NCI-H2081 treated with DMSO at 0.1 percent for 48 hours (cell line): ENCODE results near the gene KRT8.
"Not testable (repeated sequence)": the region's sequence is repeated elsewhere in the genome, so short reads cannot be mapped to it uniquely, and the experiment has no call there.

Source experiments
- DNase-seq: peaks from one replicate; lab custom pipeline; 2025; lab: John Stamatoyannopoulos, UW

KRT8 gene

DNA sequence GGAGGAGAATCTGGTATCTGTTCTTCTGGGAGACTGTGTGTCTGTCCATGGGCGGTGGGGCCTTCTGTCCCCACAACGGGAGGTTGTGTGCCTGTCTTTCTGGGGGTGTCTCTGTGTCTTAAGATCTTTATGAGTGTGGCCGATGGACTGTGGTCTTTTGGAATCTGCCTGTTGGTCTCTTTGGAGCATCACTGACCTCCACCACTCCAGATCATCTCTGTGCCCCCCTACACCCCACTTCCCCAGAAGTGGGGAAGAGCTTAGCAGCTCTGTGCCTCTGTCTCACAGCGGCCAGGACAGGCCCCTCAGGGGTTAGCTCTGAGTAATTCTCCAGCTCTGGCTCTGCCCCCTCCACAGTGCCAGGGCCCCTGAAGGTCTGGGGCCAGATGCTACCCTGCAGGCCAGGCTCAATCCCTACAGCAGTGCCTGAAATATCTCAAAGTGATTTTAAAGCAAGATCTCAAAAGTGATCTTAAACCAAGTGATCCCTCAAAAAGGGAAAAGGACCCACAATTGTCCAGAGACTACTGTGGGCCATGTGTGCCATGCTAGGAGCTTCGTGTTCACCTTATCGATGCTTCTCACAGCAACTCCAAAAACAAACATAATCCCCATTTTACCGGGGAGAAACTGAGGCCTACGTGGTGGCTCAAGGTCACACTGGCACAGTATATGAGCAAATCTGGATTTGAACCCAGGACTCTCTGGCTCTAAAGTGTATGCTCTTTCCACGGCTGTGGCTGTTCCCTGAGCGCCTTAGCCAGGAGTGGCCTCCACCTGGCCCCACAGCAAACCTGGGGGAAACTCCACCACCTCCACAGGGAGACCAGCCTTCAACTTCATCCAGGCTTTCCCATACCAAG, 30.1 kb downstream of the KRT8 start:
- DNase-seq = no peak

- DNase-seq = peak; percentile 28
Observed at GRCh38 chr12:52873832-52874572, 30.9 kb downstream of the KRT8 start.

DNA sequence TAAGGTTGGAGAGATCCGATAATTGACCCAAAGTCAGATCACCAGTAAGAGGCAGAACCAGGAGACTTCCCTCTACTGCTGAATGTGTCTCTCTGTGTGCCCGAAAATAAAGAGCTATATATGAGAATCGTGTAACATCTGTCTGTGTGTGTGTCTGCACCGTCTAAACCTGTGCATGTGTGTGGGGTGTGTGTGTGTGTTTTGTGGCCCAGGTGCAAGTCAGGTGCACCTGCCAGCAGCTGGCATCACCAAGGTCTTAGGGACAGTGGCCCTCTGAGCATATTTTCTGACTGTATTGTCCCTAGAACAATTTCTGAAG, 31.4 kb downstream of the KRT8 start:
- DNase-seq = no peak

DNA sequence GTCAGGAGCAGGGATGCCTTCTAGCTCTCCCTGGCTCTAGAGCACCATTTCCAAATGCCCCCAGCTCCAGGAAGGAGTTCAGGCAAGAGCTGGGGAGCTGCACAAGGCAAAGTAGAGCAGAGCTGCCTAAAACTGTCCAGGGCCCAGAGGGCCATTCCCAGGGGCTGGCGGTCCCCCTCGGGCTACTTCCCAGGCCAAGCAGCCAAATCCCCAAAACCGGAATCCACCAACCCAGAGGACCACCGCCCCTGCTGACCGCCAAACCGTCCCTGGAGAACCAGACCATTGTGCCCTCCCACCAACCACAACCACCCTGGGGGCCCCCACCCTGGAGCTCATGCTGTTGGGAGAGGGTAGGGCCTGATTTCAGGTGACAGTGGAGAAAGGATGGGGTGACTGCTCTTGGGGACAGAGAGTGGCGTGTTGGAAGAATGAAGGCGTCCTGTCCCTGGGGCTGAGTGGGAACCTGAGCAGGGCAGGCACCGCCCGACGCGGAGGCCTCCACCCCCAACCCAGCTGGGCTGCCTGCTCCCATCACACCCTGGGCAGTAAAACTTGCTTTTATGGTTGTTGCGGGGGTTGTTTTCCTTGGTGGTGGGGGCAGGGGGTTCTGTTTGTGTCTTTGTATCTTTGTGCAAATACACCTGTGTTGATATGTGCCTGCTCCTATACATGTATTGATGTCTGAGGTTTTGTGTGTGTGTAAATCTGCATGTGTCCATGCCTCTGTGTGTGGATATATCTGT, 32.1 kb downstream of the KRT8 start:
- no peak for DNase-seq

GRCh38 chr12:52871291-52872039, 33.4 kb downstream of the KRT8 start:
- no peak for DNase-seq

DNA sequence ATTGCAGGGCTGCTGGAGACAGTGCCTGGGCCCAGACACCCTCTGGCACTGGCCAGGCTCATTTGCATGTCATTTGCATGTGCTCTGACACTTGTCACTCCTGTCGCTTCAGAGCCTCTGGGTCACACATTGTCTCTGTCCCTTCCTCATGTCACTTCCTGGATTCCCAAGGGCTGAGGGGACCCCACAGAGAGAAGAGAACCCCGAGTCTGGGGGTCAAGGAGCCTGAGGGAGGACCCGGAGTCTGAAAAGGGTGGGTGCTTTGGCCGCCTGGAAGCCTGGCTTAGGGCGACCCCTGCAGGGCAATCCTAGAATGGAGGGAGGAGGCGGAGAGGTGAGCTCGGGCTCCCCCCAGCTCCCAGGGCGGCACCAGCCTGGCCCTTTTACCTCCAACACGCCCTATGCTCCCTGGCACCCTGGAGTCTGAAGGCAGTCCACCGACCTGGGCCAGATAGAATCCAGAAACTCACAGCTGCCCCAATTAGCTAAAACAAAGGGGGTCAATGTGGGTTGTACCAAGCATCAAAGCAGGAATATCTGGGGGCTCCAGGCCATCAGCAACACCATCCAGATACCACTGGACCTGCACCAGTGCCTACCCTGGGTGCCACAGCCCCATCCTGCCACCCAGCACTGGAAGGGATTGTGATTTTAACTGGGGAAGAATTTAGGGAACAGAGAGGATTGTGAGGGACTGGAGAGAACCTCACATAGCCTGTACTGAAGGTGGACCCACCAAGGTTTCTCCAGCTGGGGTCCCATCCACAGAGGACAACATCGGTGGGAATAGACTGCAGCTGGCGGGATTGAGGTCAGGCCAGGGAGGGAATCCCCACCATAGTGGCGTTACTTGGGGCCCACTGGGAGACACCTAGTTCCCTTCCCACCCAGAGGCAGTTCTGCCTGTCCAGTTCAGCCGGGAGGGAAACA, 34.2 kb downstream of the KRT8 start:
- DNase-seq = no peak

DNA sequence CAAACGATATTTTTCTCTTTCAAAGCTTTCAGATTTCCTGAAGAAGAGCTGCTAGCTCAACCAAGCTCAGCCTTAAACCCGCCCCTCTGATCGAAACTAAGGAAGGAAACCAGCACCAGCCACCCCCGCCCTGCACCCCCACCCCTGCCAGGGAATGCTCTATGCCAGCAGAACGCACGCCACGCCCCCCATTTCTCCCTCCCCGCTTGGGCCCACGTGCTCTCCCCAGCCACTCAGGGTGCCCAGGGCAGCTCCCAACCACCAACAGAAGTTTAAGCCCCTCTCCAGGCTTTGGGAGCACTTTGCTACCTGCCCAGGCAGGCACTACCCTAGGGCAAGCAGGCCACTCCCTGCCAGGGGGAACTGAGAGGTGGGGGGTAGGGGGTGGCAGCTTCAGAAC, 37.2 kb downstream of the KRT8 start:
- DNase-seq = no peak

DNA sequence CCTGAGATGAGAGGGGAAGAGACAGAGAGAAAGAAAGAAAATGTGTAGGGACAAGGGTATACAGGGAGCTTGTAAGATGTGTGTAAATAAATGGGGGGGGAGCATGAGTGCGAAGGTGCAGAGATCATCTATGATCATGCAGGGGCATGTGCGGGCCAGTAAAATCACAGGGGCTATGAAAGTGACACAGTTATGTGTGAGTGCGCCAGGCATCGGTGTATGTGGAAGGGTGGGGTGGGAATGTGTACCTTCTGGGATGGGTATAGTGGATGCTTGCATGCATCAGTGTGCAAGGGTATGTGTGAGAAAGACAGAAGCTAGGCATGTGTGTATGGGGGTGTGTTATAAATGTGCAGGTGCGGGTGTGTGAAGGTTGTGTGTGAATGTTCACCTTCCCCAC, 37.7 kb downstream of the KRT8 start:
- no peak for DNase-seq

DNA sequence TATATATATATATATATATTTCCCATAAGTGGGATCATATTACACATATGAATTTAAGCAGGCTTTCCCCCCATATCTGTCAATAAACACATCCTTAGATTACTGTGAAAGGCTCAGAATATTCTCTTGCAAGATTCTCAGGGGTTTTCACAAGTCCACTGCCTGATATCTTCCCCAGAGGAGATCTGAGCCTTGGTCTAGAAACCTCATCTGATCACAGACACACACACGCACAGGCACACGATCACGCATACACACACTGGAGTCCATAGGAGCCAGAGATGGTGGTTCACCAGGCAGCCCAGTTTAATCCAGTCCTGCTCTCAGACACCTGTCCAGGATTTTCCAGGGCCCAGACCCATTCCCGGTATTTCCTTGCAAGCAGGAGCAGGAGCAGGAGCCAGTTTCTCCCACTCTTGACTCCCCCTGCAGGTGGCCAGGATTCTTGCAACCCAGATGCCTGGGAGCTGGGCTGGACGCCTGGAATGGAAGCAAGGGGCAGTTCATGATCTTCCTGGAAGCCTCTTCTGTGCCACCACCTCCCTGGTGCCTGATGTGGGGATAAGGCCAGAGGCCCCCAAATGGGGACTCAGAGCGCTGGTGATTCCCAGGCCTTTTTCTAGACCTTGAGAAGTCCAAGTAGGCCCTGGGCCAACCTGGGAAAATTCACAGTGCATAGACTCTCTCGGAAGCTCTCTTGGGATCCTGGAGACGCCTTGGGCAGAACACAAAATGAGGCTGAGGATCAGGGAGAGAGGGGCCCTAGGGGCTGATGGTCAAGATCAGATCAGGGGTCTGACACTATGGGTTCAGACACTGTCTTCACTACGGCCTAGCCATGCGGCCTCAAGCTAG, 39.6 kb downstream of the KRT8 start:
- DNase-seq = peak; percentile 31

- DNase-seq = no peak
Observed at GRCh38 chr12:52862023-52862422, 42.9 kb downstream of the KRT8 start.

- no peak for DNase-seq
Observed at GRCh38 chr12:52861511-52861910, 43.4 kb downstream of the KRT8 start.

- no peak for DNase-seq
Observed at GRCh38 chr12:52860102-52860823, 44.6 kb downstream of the KRT8 start.

- no peak for DNase-seq
Observed at GRCh38 chr12:52857500-52857899, 47.4 kb downstream of the KRT8 start.

- DNase-seq = no peak
Observed at GRCh38 chr12:52856787-52857186, 48.1 kb downstream of the KRT8 start.

GRCh38 chr12:52856077-52856476, 48.8 kb downstream of the KRT8 start:
- not testable (repeated sequence) for DNase-seq

- no peak for DNase-seq
Observed at GRCh38 chr12:52851787-52852186, 53.1 kb downstream of the KRT8 start.

GRCh38 chr12:52850681-52851080, 54.2 kb downstream of the KRT8 start:
- no peak for DNase-seq

DNA sequence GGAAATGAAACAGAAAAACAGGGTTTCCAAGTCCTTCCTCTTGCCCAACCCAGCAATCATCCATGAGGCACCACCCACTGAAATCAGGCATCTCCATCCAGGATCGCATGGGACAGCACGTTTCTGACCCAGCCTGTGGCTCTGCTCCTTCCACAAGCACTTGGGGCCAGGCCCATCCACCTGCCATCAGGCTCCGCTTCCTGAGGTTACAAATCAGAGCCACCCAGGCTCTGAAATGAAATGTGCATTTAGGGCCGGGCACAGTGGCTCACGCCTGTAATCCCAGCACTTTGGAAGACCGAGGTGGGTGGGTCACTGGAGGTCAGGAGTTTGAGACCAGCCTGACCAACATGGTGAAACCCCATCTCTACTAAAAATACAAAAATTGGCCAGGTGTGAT, 55.4 kb downstream of the KRT8 start:
- no peak for DNase-seq

GRCh38 chr12:52848661-52849255, 56.1 kb downstream of the KRT8 start, which contains the start of gene KRT78:
Gene KRT78 (minus strand): TSS chr12:52848994. CDS start chr12:52848930, 64 bp downstream.
- DNase-seq = no peak
